Neural crest cell (in vitro differentiated cells): ENCODE data around the gene TSSK6. TPM values are rescaled to one million over a fixed set of nuclear protein-coding genes. Genes with fewer than 3 reads are reported as not detected.

Experiments used
- DNase-seq: peaks from one replicate; pipeline ENCODE4 v3.0.0; 2021; ENCODE audit warnings: low read depth, mixed read lengths, low spot score
- H3K27ac Mint-ChIP-seq: one replicate; pipeline ENCODE4 v1.8.0; 2021; ENCODE audit warnings: mild to moderate bottlenecking, mixed read lengths; ENCODE audit not compliant: unreplicated experiment
- H3K27me3 Mint-ChIP-seq: 2 replicates; pipeline ENCODE4 v1.8.0; 2021; ENCODE audit warnings: low read depth, mild to moderate bottlenecking, mixed read lengths
- H3K36me3 Mint-ChIP-seq: 2 replicates; pipeline ENCODE4 v1.8.0; 2021; ENCODE audit warnings: low read depth, mild to moderate bottlenecking, mixed read lengths
- H3K4me1 Mint-ChIP-seq: 2 replicates; pipeline ENCODE4 v1.8.0; 2021; ENCODE audit warnings: mixed read lengths
- H3K4me3 Mint-ChIP-seq: one replicate; pipeline ENCODE4 v1.8.0; 2021; ENCODE audit warnings: mild to moderate bottlenecking, mixed read lengths
- H3K9me3 Mint-ChIP-seq: 2 replicates; pipeline ENCODE4 v1.8.0; 2021; ENCODE audit warnings: mixed read lengths
- total RNA-seq: library from RNA; stranded (reverse); gene quantifications from 2 replicates; pipeline ENCODE4 v1.2.1, GENCODE V29; 2021
- TF ChIP-seq, protein P1 (sequence below): fragments of 200-600 bp; sonication (generic); conservative IDR thresholded peaks from 2 replicates; pipeline ENCODE4 v1.5.0; 2021; ENCODE audit warnings: antibody characterized with exemption, mild to moderate bottlenecking

TSSK6 gene
- total RNA-seq, 1 donor from 2014 or later = 2.9 TPM

DNA sequence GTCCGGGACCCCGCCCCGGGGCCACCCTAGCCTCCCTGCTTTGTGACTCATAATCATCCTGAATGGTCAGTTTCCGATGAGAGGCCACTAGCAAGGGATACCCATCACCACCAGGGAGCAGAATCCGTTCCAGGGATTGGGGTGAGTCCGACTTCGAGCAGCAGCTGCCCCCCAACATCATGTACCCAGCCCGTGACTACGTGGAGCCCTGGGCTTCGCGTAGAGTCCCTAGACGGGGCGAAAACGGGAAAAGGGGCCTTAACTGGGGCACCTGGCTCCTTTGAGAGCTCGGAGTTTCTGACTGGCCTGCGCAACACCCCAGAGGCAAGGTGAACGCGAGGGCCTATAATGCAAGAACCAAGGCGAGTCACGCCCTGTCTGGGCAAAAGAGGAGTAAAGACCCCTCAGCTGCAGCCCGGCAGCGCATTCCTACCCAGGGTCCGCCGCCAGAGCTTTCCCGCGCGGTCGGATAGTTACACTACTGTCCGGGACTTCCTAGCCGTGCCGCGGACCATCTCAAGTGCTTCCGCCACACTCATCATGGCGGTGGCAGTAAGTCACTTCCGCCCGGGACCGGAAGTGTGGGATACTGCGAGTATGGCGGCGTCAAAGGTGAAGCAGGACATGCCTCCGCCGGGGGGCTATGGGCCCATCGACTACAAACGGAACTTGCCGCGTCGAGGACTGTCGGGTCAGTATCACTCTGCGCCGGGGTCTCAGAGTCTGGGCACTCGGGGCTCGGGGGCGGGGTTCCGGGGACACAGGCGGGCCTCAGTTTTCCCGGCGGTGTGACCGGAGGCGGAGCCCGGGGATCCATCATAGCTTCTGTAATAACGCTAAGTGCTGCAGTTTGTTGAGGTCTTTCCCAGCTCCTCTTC, 533 bp upstream of the TSSK6 start, which contains the start of gene NDUFA13:
NDUFA13 (plus strand) TSS at position 584 of the 878 bp plus-strand sequence; CDS start at position 598, 14 bp downstream.
- peaks cover 11% of the 10 kb centered on the region for H3K36me3 Mint-ChIP-seq
- H3K9me3 Mint-ChIP-seq = no peaks in the 10 kb centered on the region
- peak within 1 kb of the TSS; percentile 99 for H3K4me3 Mint-ChIP-seq
- H3K27ac Mint-ChIP-seq = peak within 1 kb of the TSS; percentile 90
- peaks cover 5% of the 10 kb centered on the region for H3K27me3 Mint-ChIP-seq
- TF ChIP-seq, protein P1, sequence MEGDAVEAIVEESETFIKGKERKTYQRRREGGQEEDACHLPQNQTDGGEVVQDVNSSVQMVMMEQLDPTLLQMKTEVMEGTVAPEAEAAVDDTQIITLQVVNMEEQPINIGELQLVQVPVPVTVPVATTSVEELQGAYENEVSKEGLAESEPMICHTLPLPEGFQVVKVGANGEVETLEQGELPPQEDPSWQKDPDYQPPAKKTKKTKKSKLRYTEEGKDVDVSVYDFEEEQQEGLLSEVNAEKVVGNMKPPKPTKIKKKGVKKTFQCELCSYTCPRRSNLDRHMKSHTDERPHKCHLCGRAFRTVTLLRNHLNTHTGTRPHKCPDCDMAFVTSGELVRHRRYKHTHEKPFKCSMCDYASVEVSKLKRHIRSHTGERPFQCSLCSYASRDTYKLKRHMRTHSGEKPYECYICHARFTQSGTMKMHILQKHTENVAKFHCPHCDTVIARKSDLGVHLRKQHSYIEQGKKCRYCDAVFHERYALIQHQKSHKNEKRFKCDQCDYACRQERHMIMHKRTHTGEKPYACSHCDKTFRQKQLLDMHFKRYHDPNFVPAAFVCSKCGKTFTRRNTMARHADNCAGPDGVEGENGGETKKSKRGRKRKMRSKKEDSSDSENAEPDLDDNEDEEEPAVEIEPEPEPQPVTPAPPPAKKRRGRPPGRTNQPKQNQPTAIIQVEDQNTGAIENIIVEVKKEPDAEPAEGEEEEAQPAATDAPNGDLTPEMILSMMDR = peak; percentile 22
- H3K4me1 Mint-ChIP-seq = peaks cover 14% of the 10 kb centered on the region
- peak; percentile 98 for DNase-seq

DNA sequence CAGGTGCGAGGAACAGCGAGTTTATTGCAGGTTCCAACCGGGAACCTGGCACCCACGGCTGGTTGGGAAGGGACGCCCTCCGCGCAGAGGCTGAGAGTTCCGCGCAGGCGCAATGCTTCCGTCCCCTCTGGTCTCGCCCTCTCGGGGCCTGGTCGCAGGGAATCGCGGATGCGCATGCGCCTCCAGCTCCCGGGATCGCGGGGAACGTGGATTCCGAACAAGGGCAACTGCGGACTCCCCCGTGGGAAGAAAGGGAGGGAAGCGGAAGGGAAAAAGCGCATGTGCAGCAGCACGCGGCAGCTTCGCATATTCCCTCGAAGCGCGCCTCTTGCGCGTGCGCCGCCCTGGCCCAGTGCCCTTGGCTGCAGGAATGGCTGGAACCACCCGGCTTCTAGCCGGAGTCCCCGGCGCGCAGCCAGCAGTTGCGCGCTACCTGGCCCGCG, 1.1 kb downstream of the TSSK6 start:
- Mint-ChIP-seq H3K36me3 (peaks cover 7% of the 10 kb centered on the region), H3K9me3 (no peaks in the 10 kb centered on the region), H3K27me3 (peaks cover 5% of the 10 kb centered on the region), H3K4me3 (no peak overlapping the region), H3K4me1 (peaks cover 10% of the 10 kb centered on the region), H3K27ac (no peak overlapping the region)
- TF ChIP-seq, protein P1 = no peak
- no peak for DNase-seq

DNA sequence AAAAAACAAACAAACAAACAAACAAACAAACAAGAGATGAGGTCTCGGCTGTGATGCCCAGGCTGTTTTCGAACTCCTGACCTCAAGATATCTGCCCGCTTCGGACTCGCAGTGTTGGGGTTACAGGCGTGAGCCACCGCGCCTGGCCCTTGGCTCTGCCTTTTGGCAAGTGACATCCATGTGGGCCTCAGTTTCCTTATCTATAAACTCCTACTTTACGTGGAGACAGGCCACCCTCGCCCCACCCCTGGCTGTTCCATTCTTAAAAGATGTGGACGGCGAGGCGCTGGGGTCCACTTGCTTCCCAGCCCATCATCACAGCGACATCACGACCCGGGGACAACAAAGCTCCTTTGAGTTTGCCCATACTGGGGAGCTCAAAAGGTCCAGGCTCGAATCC, 1.7 kb downstream of the TSSK6 start:
- Mint-ChIP-seq H3K36me3 (peaks cover 5% of the 10 kb centered on the region), H3K9me3 (no peaks in the 10 kb centered on the region), H3K4me3 (peak overlapping the region; percentile 72), H3K4me1 (peaks cover 10% of the 10 kb centered on the region), H3K27ac (no peak overlapping the region), H3K27me3 (peaks cover 5% of the 10 kb centered on the region)
- no peak for DNase-seq
- TF ChIP-seq, protein P1 = no peak

DNA sequence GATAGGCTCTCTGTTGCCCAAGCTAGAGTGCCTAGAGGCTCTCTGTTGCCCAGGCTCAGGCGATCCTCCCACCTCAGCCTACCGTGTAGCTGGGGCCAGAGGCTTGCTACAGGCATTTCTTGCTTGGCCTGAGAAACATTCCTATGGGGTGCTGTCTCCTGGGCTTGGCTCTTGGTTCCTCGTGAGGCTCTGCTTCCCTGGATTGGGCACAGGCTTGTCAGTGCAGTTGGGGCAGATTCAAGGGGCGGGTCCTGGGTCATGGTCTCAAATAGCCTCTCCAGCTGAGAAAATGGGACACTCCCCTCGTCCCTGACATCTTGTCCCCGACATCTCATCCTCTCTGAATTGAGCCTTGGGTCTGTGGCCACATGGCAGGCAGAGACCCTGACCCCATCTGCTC, 4.9 kb downstream of the TSSK6 start:
- Mint-ChIP-seq H3K9me3 (no peaks in the 10 kb centered on the region), H3K27me3 (peaks cover 2% of the 10 kb centered on the region), H3K27ac (no peak overlapping the region), H3K4me1 (no peaks in the 10 kb centered on the region), H3K4me3 (peak overlapping the region; percentile 66), H3K36me3 (peaks cover 5% of the 10 kb centered on the region)
- TF ChIP-seq, protein P1 = no peak
- no peak for DNase-seq

DNA sequence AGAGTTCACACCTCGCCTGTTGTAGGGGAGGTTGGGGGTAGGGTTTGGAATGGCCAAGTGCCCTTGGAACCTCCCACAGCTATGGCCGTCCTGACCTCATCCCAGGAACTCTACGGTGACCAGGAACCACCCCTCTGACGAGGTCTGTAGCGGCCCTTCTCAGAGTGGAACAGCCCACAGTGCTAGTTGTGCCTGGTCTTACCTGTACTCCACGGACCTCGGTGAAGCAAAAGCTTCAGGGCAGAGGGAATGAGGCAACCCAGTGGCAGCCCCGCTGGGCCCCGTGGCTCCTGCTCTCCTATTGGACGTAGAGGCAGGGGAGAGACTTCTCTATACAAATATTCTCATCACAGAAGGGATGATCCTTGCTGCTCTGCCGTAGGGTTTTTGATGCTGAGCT, 7.1 kb downstream of the TSSK6 start:
- H3K27ac Mint-ChIP-seq = no peak overlapping the region
- H3K9me3 Mint-ChIP-seq = no peaks in the 10 kb centered on the region
- peak overlapping the region; percentile 8 for H3K4me3 Mint-ChIP-seq
- TF ChIP-seq, protein P1 = no peak
- no peak for DNase-seq
- no peaks in the 10 kb centered on the region for H3K4me1 Mint-ChIP-seq
- peaks cover 2% of the 10 kb centered on the region for H3K27me3 Mint-ChIP-seq
- peaks cover 12% of the 10 kb centered on the region for H3K36me3 Mint-ChIP-seq
